ENCODE results near the gene PTGDS.

Gene PTGDS

GRCh38 chr9:136996361-136997292 is 19.3 kb downstream of the PTGDS start, which contains the start of gene CLIC3:
CLIC3 (minus strand) TSS chr9:136996568; CDS start chr9:136996543, 25 bp downstream.
- no peak within 1 kb of the TSS for H3K4me3 ChIP-seq (ENCODE audit: low read depth, low read length)
- TF ChIP-seq, protein P1, sequence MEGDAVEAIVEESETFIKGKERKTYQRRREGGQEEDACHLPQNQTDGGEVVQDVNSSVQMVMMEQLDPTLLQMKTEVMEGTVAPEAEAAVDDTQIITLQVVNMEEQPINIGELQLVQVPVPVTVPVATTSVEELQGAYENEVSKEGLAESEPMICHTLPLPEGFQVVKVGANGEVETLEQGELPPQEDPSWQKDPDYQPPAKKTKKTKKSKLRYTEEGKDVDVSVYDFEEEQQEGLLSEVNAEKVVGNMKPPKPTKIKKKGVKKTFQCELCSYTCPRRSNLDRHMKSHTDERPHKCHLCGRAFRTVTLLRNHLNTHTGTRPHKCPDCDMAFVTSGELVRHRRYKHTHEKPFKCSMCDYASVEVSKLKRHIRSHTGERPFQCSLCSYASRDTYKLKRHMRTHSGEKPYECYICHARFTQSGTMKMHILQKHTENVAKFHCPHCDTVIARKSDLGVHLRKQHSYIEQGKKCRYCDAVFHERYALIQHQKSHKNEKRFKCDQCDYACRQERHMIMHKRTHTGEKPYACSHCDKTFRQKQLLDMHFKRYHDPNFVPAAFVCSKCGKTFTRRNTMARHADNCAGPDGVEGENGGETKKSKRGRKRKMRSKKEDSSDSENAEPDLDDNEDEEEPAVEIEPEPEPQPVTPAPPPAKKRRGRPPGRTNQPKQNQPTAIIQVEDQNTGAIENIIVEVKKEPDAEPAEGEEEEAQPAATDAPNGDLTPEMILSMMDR (IDR thresholded peaks at IDR 0.05; ENCODE audit: low read depth, low read length): no peak

DNA sequence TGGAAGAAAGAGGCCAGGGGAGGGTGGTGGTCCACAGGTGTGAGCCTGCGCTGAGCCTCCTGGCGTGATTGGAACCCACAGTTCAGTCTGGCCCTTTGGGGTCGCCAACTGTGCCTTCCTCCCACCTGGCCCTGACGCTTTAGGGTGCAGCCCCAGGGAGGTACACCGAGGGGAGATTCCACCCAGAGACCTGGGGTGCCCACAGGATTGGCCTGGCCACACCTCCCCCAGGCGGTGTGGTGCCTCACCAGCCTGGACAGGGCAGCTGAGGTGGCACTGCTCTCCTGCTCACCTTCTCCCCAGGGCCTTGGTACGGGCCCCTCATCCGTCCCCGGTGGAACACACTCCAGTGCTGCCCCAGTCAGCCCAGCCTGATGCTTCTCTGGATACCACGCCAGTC is 20.1 kb downstream of the PTGDS start:
- no peak overlapping the region for H3K4me3 ChIP-seq (ENCODE audit: low read depth, low read length)
- TF ChIP-seq, protein P1 (IDR thresholded peaks at IDR 0.05; ENCODE audit: low read depth, low read length): no peak

DNA sequence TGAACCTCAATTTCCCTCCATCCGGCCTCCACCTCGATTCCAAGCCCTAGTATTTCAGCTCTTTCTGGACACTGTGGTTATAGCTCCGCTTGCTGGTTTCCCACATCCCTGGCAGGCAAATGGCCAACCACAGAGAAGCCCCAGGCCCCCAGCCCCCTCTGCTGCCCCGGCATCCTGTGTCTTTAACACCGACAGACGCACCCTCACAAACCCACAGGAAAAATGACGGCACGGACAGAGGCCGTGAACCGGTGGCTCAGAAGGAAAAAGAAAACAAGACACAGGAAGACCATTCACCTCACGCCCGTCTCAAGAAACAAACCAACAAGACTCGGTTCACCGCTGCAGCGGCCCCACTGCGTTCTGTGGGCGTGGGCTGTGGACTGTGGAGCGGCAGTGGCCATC is 20.5 kb downstream of the PTGDS start:
- TF ChIP-seq, protein P1 (IDR thresholded peaks at IDR 0.05; ENCODE audit: low read depth, low read length): no peak
- no peak overlapping the region for H3K4me3 ChIP-seq (ENCODE audit: low read depth, low read length)

DNA sequence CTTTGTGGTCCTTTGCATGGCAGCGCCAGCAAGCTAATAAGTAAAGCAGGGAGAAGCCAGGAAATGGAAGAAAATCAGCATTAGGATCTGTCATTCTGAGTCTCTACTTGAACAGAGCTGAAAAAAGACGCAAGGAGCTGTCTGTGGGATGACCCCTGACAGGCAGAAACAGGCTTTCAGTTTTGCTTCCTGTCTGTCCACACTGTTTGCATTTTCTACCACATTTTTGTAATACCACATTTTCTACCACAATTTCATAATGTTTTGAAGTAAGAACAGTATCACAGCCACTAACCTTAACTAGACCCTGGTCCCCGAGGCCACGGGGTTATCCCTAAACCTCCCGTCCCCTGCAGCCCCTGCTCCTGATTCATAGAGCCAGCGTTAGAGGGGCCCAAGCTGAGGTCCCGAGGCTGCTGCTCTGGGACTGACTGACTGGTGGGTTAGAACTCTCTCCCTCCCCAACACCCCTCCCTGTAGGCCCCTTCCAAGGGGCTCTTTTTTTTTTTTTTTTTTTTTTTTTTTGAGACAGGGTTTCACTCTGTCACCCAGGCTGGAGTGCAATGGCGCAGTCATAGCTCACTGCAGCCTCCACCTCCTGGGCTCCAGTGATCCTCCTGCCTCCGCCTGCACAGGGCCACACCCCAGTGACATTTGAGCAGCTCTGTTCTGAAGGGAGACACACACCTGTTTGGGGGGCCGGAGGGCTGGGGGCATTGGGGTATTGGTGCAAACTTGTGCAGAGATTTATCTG is 23.1 kb downstream of the PTGDS start:
- TF ChIP-seq, protein P1 (IDR thresholded peaks at IDR 0.05; ENCODE audit: low read depth, low read length): no peak
- no peak overlapping the region for H3K4me3 ChIP-seq (ENCODE audit: low read depth, low read length)

GRCh38 chr9:137001857-137002645 is 24.7 kb downstream of the PTGDS start:
- TF ChIP-seq, protein P1 (IDR thresholded peaks at IDR 0.05; ENCODE audit: low read depth, low read length): no peak
- H3K4me3 ChIP-seq (ENCODE audit: low read depth, low read length): no peak overlapping the region

DNA sequence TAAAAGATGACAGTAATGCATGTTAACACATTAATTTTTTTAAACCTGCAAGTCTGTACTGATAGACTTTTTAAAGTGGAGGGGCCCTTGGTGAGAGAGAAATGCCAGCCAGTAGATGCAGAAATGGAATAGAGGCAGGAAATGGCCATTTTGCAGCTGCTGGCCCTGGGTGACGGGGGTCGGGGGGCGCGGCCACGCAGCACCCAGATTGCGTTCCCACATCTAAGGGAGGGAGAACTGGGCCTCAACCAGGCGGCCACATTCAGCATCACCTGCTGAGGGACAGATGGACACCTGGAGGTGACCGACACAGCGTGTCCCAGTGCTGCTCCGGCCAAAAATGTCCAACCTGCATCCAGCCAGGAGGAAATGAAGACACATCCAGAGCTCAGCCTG is 25.3 kb downstream of the PTGDS start:
- H3K4me3 ChIP-seq (ENCODE audit: low read depth, low read length): no peak overlapping the region
- TF ChIP-seq, protein P1 (IDR thresholded peaks at IDR 0.05; ENCODE audit: low read depth, low read length): no peak

Measured in WI38 (cell line).